Nephron (organoid): ENCODE measurements around the gene EPDR1.

Source experiments
- H3K27ac Mint-ChIP-seq, 3 experiments: 2 replicates each; pipeline ENCODE4 v1.8.0; 2020; ENCODE audit warnings: mixed read lengths in 3 of 3, mild to moderate bottlenecking in 2 of 3, moderate library complexity in 1 of 3
- H3K27me3 Mint-ChIP-seq: 2 replicates; pipeline ENCODE4 v1.8.0; 2021; ENCODE audit warnings: low read depth, mild to moderate bottlenecking, moderate library complexity, mixed read lengths
- H3K36me3 Mint-ChIP-seq: 2 replicates; pipeline ENCODE4 v1.8.0; 2020; ENCODE audit warnings: low read depth, mixed read lengths
- H3K4me1 Mint-ChIP-seq: 2 replicates; pipeline ENCODE4 v1.8.0; 2020; ENCODE audit warnings: mixed read lengths
- H3K4me3 Mint-ChIP-seq, 3 experiments: 2 replicates each; pipeline ENCODE4 v1.8.0; 2020; ENCODE audit warnings: mild to moderate bottlenecking in 3 of 3, mixed read lengths in 3 of 3, moderate library complexity in 2 of 3
- H3K9me3 Mint-ChIP-seq: 2 replicates; pipeline ENCODE4 v1.8.0; 2020; ENCODE audit warnings: mixed read lengths
- TF ChIP-seq, protein P1 (sequence below), 3 experiments: fragments of 200-600 bp; sonication (generic); IDR thresholded peaks; one replicate each; pipeline ENCODE4 v1.5.0; 2021; ENCODE audit warnings: antibody characterized with exemption in 3 of 3; ENCODE audit not compliant: unreplicated experiment in 3 of 3

EPDR1 gene

DNA sequence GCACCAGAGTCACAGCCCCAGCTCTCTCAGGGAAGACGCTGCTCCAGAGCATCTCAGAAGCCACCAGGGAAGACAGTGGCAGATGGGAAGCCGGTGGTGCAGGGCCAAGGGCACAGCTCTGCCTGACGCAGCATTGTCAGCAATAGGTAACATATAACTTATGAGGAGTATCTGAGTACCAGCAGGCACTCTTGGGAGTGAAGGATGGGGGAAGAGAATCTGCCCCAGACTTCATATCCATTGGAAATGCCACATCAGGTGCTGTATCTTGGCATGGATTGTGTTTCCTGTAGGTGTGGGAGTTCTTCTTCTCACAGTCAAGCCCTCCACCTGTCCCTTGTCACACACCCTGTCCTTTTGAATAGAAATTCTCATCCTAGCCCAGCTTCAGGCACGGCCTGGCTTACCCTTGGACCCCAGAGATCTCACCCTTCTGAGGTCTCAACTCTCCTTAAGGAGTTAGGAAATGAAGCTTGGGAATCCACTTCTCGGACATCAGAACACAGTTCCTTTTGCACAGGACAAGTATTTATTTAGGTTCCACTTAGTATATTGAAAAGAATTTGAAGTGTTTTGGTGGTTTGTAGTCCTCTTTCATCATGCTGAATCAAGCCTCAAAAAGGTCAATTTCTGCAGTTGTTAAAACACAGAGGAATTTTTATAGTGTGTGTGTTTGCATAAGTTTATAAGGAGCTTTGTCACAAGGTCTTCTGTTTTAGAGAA, 9.9 kb downstream of the EPDR1 start:
- Mint-ChIP-seq H3K4me3 (no peak overlapping the region), H3K27ac (no peak overlapping the region), H3K4me1 (peaks cover 9% of the 10 kb centered on the region), H3K27me3 (no peaks in the 10 kb centered on the region), H3K36me3 (no peaks in the 10 kb centered on the region), H3K9me3 (peaks cover 8% of the 10 kb centered on the region)
- TF ChIP-seq, protein P1, sequence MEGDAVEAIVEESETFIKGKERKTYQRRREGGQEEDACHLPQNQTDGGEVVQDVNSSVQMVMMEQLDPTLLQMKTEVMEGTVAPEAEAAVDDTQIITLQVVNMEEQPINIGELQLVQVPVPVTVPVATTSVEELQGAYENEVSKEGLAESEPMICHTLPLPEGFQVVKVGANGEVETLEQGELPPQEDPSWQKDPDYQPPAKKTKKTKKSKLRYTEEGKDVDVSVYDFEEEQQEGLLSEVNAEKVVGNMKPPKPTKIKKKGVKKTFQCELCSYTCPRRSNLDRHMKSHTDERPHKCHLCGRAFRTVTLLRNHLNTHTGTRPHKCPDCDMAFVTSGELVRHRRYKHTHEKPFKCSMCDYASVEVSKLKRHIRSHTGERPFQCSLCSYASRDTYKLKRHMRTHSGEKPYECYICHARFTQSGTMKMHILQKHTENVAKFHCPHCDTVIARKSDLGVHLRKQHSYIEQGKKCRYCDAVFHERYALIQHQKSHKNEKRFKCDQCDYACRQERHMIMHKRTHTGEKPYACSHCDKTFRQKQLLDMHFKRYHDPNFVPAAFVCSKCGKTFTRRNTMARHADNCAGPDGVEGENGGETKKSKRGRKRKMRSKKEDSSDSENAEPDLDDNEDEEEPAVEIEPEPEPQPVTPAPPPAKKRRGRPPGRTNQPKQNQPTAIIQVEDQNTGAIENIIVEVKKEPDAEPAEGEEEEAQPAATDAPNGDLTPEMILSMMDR (IDR thresholded peaks at IDR 0.05; ENCODE audit: unreplicated experiment in 3 of 3): no peak

DNA sequence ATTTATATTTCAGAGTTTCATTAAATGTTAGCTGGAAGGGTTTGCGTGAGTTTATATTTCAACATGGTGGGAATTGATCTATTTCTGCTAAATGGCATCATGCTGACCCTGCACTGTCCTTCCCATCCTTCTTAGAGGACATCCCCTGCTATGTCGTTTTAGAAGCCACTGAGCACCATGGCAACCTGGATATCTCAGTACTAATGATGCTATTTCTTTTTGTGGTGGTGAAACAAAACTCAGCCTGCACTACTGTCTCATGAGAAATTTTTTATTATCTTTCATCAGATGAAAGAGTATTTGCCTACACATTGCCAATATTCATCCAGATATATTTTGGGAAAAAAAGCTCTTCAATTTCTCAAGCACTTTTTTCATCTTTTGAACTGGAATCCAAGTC, 12.1 kb downstream of the EPDR1 start:
- Mint-ChIP-seq H3K9me3 (peaks cover 17% of the 10 kb centered on the region), H3K4me1 (peaks cover 9% of the 10 kb centered on the region), H3K36me3 (peaks cover 4% of the 10 kb centered on the region), H3K4me3 (no peak overlapping the region), H3K27ac (peak overlapping the region in 1 of 3 experiments; percentile 63), H3K27me3 (no peaks in the 10 kb centered on the region)
- TF ChIP-seq, protein P1 (IDR thresholded peaks at IDR 0.05; ENCODE audit: unreplicated experiment in 3 of 3): no peak

DNA sequence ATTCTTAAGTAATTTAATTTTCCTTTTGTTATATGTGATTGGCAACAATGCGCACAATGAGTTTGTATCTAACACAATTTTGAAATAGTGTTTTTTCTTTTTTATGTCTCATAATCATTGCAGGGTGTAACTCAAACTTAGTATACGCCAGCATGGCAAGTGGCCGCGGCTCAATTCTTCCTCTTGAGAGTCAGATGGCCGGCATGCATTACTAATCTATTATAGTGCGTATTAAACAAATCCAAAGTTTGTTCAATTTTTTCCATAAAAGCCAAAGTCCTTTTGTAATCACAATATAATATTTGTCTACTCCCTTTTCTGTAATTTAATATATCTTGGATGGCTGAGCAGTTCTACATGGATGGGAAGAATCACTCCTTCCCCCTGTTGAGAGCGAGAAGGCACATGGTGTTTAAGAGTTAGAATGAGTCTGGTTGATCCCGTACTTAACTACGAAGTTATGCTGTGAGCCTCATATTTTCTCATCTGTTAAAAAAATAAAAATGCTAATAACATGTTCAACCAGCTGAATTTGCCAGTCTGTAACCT, 12.7 kb downstream of the EPDR1 start:
- H3K27me3 Mint-ChIP-seq: no peaks in the 10 kb centered on the region
- TF ChIP-seq, protein P1 (IDR thresholded peaks at IDR 0.05; ENCODE audit: unreplicated experiment in 3 of 3): no peak
- H3K4me1 Mint-ChIP-seq: peaks cover 9% of the 10 kb centered on the region
- peaks cover 4% of the 10 kb centered on the region for H3K36me3 Mint-ChIP-seq
- peak overlapping the region in 1 of 3 experiments; percentile 63 for H3K27ac Mint-ChIP-seq
- H3K4me3 Mint-ChIP-seq: no peak overlapping the region
- H3K9me3 Mint-ChIP-seq: peaks cover 17% of the 10 kb centered on the region

DNA sequence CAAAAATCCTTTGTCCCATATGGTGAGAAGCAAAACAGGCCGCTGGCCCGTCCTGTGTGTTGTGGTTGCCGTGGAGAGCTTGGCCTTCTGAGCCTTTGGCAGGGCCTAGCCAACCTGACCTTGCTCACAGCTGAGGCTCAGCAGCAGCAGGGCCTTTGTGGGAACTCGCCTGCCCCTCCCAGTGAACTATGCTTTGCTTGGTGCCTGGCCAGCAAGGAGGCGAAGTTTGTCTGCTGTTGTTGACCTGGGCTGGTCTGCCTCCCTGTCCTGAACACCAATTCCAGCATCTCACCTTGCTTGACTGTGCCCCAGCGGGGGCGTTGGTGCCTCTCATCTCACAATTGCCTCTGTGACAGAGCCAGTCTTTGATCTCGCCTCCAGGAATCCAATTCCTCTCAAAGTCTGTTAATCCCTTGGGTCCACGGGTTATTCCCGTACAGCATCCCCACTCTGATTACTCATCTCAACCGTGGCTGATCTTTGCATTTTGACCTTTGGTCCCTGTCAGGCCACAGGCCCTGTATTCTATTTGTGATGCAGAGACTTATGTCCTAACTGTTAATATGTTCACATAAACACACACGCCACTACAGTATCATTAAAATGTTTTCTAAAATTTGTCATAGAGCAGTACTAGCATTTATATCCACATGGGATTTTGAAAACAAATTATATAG, 22.6 kb downstream of the EPDR1 start:
- Mint-ChIP-seq H3K9me3 (peaks cover 2% of the 10 kb centered on the region), H3K4me1 (peaks cover 43% of the 10 kb centered on the region), H3K4me3 (no peak overlapping the region)

DNA sequence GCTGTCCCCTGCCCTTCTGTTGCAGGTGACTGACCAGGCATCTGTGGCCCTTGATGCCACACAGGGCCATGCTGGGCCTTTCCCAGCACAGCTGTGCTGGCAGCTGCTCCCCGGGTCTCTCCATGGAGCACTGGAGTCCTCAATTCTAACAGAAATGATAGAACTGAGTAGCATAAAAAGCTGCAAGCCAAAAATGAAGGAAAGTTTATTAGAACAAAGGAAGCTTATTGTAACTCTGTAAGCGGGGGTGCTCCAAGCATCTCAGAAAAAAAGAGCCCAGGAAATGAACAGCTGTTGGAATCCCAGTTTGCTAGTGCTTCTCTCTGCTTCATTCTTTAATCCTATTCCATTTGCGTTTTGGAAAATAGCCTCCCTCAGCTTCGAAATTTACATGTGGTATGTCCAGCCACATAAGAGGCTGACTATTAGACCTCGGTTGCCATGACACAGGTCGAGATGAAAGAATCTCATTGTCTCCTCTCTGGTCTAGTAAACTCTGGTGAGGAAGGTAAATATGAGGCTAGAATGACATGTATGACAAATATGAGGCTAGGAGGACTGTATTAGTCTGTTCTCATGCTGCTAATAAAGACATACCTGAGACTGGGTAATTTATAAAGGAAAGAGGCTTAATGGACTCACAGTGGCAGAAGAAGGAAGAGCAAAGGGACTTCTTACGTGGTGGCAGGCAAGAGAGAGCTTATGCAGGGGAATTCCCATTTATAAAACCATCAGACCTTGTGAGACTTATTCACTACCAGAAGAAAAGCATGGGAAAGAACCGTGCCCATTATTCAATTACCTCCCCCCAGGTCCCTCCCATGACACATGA, 23.7 kb downstream of the EPDR1 start:
- Mint-ChIP-seq H3K36me3 (no peaks in the 10 kb centered on the region), H3K27ac (peak overlapping the region; percentile 62 to 83 (median 73)), H3K4me1 (peaks cover 43% of the 10 kb centered on the region), H3K4me3 (no peak overlapping the region), H3K9me3 (peaks cover 2% of the 10 kb centered on the region), H3K27me3 (no peaks in the 10 kb centered on the region)
- TF ChIP-seq, protein P1 (IDR thresholded peaks at IDR 0.05; ENCODE audit: unreplicated experiment in 3 of 3): no peak

More for the DNA sequence above, 22.6 kb downstream of the EPDR1 start:
- TF ChIP-seq, protein P1 (IDR thresholded peaks at IDR 0.05; ENCODE audit: unreplicated experiment in 3 of 3): no peak
- H3K27me3 Mint-ChIP-seq: no peaks in the 10 kb centered on the region
- H3K27ac Mint-ChIP-seq: peak overlapping the region; percentile 62 to 83 (median 73)
- no peaks in the 10 kb centered on the region for H3K36me3 Mint-ChIP-seq
